ENCODE data around the gene RHOBTB1.

DNA sequence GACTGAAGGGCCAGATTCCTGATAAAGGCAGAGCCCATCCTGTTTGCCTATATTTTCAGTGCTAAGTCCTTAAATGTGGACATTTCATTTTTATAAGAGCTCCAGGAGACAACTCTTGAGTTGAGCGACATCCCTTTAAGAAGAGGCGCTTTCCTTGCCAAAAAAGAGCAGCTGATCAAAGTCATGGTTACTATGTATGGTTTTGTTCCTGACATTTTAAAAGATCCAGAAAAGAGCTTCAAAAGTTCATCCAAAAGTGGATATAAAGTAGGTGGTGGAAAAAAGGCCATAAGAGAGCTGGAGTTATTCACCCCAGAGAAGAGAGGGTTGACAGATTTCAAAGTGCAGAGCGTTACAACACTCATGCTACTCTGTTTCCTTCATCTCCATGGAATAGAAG lies 36.7 kb downstream of the RHOBTB1 start:
- TF ChIP-seq, protein P1, sequence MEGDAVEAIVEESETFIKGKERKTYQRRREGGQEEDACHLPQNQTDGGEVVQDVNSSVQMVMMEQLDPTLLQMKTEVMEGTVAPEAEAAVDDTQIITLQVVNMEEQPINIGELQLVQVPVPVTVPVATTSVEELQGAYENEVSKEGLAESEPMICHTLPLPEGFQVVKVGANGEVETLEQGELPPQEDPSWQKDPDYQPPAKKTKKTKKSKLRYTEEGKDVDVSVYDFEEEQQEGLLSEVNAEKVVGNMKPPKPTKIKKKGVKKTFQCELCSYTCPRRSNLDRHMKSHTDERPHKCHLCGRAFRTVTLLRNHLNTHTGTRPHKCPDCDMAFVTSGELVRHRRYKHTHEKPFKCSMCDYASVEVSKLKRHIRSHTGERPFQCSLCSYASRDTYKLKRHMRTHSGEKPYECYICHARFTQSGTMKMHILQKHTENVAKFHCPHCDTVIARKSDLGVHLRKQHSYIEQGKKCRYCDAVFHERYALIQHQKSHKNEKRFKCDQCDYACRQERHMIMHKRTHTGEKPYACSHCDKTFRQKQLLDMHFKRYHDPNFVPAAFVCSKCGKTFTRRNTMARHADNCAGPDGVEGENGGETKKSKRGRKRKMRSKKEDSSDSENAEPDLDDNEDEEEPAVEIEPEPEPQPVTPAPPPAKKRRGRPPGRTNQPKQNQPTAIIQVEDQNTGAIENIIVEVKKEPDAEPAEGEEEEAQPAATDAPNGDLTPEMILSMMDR (IDR thresholded peaks at IDR 0.05 in 4 of 5, conservative IDR thresholded peaks at IDR 0.05 in 1 of 5), result no peak
- no peak for TF ChIP-seq POLR2A (IDR thresholded peaks at IDR 0.05)
